Left lung (tissue), 10 donors: ENCODE measurements around the gene EIF2B5. TPM values are rescaled to one million over a fixed set of nuclear protein-coding genes. Genes with fewer than 3 reads are reported as not detected.

Experiments used
- ATAC-seq: fragments of 200-7000 bp; cut with Tn5 transposase; one replicate; pipeline ENCODE4 v1.9.1; 2020; ENCODE audit warnings: moderate library complexity
- DNase-seq, 4 donors: peaks; one replicate each; pipeline ENCODE4 v3.0.0-alpha.2; 2013 to 2020
- H3K27ac ChIP-seq, 2 donors: fragments of 200-600 bp; sonication (generic) in 1 of 2; one replicate each; pipeline versions ENCODE4 v1.5.0 to v1.8.0; 2020 to 2021
- H3K27me3 ChIP-seq, 2 donors: fragments of 200-600 bp; sonication (generic) in 1 of 2; one replicate each; pipeline versions ENCODE4 v1.5.0 to v1.8.0; 2020 to 2021
- H3K36me3 ChIP-seq, 2 donors: fragments of 200-600 bp; sonication (generic) in 1 of 2; one replicate each; pipeline versions ENCODE4 v1.5.0 to v1.8.0; 2020 to 2021
- H3K4me1 ChIP-seq, 2 donors: fragments of 200-600 bp; one replicate each; pipeline ENCODE4 v1.8.0; 2021
- H3K4me3 ChIP-seq, 2 donors: fragments of 200-600 bp; sonication (generic) in 1 of 2; one replicate each; pipeline versions ENCODE4 v1.5.0 to v1.8.0; 2020 to 2021; ENCODE audit warnings: mild to moderate bottlenecking in 1 of 2
- H3K9me3 ChIP-seq, 2 donors: fragments of 200-600 bp; sonication (generic) in 1 of 2; one replicate each; pipeline versions ENCODE4 v1.5.0 to v1.8.0; 2020 to 2021
- intact Hi-C, 2 donors: fragments of 100-400 bp; cut with DNase I; formaldehyde crosslinking; loops; one replicate each; pipeline versions ENCODE4 v1.11.2 to v1.14.2; 2022
- polyA plus RNA-seq, 6 donors: library from polyadenylated mRNA; unstranded; fragments of 120-200 nt; gene quantifications; one replicate each; pipeline ENCODE4 v1.2.1, GENCODE V29; 2013; ENCODE audit not compliant: insufficient read length in 6 of 6
- total RNA-seq, 2 donors: library from RNA; stranded (reverse); fragmentation: NEBNext Ultra II Directional; extraction: Animal tissue kit (Norgen Biotek cat#: 25700); gene quantifications; one replicate each; pipeline ENCODE4 v1.2.1, GENCODE V29; 2021
- TF ChIP-seq, protein P1 (sequence below), 2 donors: fragments of 200-600 bp; sonication (generic) in 1 of 2; IDR thresholded peaks; one replicate each; pipeline versions ENCODE4 v1.5.0 to v1.8.0; 2021; ENCODE audit warnings: antibody characterized with exemption in 2 of 2
- donor health status: DM: no; HTN: yes; CAD: no.
- donor health status: DM: no; HTN: no; CAD: no.

The EIF2B5 gene
- total and polyA plus RNA-seq, 8 donors = 32.2 to 66.3 (median 56.7) TPM

DNA sequence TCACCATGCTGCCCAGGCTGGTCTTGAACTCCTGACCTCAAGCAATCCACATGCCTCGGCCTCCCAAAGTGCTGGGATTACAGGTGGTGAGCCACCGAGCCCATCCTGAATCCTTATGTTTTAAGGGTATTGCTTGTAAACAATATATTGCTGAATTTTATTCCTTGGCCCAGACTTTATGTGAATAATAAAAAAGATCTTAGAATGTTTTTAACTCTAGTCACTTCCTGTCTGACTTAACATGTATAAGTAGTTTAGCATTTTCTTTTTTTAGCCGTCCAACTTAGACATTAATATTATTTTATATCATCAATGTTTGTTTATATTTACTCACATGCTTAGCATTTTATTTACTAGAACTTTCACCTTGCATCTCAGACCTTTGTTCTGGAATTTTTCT is 9.2 kb upstream of the EIF2B5 start:
- H3K4me1 ChIP-seq = no peaks in the 10 kb centered on the region
- intact Hi-C loops = no loop called here
- no peak overlapping the region for H3K4me3 ChIP-seq
- no peaks in the 10 kb centered on the region for H3K27me3 ChIP-seq
- no peak for ATAC-seq
- DNase-seq = no peak
- TF ChIP-seq, protein P1, sequence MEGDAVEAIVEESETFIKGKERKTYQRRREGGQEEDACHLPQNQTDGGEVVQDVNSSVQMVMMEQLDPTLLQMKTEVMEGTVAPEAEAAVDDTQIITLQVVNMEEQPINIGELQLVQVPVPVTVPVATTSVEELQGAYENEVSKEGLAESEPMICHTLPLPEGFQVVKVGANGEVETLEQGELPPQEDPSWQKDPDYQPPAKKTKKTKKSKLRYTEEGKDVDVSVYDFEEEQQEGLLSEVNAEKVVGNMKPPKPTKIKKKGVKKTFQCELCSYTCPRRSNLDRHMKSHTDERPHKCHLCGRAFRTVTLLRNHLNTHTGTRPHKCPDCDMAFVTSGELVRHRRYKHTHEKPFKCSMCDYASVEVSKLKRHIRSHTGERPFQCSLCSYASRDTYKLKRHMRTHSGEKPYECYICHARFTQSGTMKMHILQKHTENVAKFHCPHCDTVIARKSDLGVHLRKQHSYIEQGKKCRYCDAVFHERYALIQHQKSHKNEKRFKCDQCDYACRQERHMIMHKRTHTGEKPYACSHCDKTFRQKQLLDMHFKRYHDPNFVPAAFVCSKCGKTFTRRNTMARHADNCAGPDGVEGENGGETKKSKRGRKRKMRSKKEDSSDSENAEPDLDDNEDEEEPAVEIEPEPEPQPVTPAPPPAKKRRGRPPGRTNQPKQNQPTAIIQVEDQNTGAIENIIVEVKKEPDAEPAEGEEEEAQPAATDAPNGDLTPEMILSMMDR (IDR thresholded peaks at IDR 0.05) = no peak
- H3K36me3 ChIP-seq = no peaks in the 10 kb centered on the region
- H3K27ac ChIP-seq = no peak overlapping the region
- H3K9me3 ChIP-seq = no peaks in the 10 kb centered on the region

DNA sequence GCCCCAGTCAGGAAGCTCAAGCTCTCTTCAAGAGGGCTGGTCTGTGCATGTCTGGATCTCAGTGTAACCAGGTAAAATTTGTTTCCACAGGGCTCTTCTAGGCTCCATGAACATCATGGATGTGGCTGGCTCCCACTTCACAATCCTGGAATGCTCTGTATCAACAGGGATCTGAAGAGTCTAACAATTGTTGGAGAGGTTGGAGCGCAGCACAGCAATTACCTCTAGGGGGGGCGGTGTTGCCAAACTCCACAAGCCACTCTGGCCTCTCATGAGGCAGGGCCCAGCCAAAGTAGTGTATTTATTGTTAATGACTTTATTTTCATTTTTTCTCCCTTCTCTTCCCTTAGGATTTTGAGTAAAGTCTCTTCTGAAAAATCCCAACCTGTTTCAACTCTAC is 6.1 kb upstream of the EIF2B5 start:
- intact Hi-C loops = no loop called here
- ATAC-seq (peak; percentile 90), DNase-seq (peak in 2 of 4 donors; percentile 46 to 47)
- Histone ChIP-seq H3K4me1 (peaks cover 0 to 4% of the 10 kb centered on the region in 2 donors), H3K27ac (no peak overlapping the region), H3K36me3 (no peaks in the 10 kb centered on the region), H3K4me3 (no peak overlapping the region), H3K9me3 (no peaks in the 10 kb centered on the region), H3K27me3 (no peaks in the 10 kb centered on the region)
- TF ChIP-seq, protein P1 (IDR thresholded peaks at IDR 0.05) = peak in 1 of 2 donors; percentile 26

DNA sequence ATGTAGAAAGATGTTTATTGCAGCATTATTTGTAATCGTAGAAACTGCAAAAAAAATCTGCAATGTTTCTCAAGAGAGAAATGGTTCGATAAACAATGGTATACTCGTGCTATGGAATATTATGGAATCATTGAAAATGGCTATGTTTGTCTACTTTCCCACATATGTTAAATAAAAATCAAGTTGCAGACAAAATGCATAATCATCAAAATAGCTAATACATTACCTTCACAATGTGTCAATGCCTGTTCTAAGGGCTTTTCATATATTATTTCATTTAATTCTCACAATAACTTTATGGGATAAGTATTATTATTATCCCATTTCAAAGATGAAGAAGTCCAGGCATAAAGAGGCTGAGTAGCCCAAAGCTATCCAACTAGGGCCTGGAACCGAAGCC is 2.2 kb upstream of the EIF2B5 start:
- H3K4me1 ChIP-seq = peaks cover 9 to 29% of the 10 kb centered on the region in 2 donors
- no peak for ATAC-seq
- intact Hi-C loops = no loop called here
- H3K36me3 ChIP-seq = peaks cover 0 to 7% of the 10 kb centered on the region in 2 donors
- H3K4me3 ChIP-seq = no peak overlapping the region
- H3K9me3 ChIP-seq = no peaks in the 10 kb centered on the region
- TF ChIP-seq, protein P1 (IDR thresholded peaks at IDR 0.05) = no peak
- no peak overlapping the region for H3K27ac ChIP-seq
- DNase-seq = no peak
- H3K27me3 ChIP-seq = no peaks in the 10 kb centered on the region

DNA sequence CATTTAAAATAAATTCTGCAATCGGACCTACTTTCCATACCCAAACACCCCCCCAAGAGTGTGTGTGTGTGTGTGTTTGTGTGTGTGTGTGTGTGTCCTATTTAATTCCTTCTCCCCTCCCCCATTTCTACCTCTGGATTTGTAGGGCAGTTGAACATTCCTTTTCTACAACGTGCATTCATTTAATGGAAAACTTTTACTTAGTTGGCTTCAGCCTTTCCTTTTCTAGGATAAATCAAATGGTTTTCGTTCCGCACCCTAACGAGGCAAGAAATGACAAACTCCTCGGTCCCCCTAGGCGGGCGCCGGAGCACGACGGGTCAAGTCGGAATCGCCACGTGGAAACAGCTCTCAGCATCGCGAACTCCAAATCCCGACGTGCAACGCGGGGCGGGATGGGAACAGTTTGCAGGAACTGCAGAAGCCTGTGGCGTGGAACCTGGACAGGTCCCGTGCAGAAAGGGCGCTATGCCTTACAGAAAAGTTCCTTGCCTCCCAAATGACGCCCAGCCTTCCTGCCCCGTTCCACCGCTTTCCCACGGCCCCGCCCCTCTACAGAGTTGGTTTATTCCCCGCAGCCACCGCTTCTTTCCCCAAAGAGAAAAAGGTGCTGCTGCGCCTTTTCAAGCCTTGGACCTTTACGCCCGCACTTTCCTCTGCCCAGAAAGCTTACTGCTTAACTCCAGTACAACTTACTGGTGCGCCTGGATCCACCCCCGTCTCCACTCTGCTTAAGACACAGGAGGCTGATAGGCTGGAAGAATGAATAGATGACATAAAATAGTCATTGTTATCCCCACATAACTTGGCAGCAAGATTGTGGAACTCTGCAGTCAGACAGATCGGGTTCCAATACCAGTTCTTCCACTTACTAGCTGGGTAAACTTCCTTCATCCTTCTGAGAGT is 1.1 kb upstream of the EIF2B5 start:
- DNase-seq (peak; percentile 65 to 95 (median 85)), ATAC-seq (peak; percentile 81)
- H3K27me3 ChIP-seq = no peaks in the 10 kb centered on the region
- peak overlapping the region; percentile 79 to 88 for H3K27ac ChIP-seq
- no peaks in the 10 kb centered on the region for H3K9me3 ChIP-seq
- peaks cover 0 to 18% of the 10 kb centered on the region in 2 donors for H3K36me3 ChIP-seq
- intact Hi-C loops = no loop called here
- H3K4me1 ChIP-seq = peaks cover 9 to 29% of the 10 kb centered on the region in 2 donors
- H3K4me3 ChIP-seq = peak overlapping the region; percentile 74 to 92
- TF ChIP-seq, protein P1 (IDR thresholded peaks at IDR 0.05) = no peak

DNA sequence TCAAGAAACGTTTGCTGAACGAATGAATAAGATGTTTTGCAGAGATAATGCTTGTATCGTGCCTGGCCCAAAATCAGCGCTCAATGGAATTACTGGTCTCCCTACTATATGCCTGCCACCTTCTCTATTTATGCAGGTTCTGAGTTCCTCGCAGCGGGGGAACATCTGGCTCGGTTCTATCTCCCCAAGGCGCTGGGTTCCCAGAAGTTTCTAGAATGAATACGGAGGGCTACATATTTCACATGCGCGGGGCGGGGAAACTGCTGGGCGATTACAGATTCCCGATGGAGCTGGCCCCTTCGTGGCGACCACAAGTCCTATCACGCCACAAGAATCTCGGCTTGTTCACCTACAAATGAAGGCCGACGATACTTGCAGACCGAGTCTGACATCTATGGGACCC is 411 bp upstream of the EIF2B5 start:
- DNase-seq = no peak
- TF ChIP-seq, protein P1 (IDR thresholded peaks at IDR 0.05) = no peak
- intact Hi-C loops = no loop called here

More for the DNA sequence above, 411 bp upstream of the EIF2B5 start:
- Histone ChIP-seq H3K4me3 (peak overlapping the region; percentile 74 to 92), H3K27ac (peak overlapping the region; percentile 79 to 88), H3K4me1 (peaks cover 9 to 29% of the 10 kb centered on the region in 2 donors), H3K36me3 (peaks cover 0 to 25% of the 10 kb centered on the region in 2 donors), H3K9me3 (no peaks in the 10 kb centered on the region), H3K27me3 (no peaks in the 10 kb centered on the region)
- ATAC-seq = peak; percentile 38
